HCT116 (cell line): ENCODE data around the gene CNTN4. TPM values are rescaled to one million over a fixed set of nuclear protein-coding genes. Genes with fewer than 3 reads are reported as not detected.

Source experiments
- ATAC-seq: fragments of 200-7000 bp; cut with Tn5 transposase; 2 replicates; pipeline ENCODE4 v1.9.1; 2020; ENCODE audit warnings: mild to moderate bottlenecking, moderate library complexity
- BruUV-seq: library from RNA; stranded (reverse); fragments of 400-500 nt; replicated peaks from 2 replicates; lab custom pipeline; 2021; lab: Mats Ljungman, UMichigan
- CTCF ChIA-PET: fragments of 300-600 bp; sonication (Branson Sonifier 250); formaldehyde crosslinking; loops from one replicate; lab custom pipeline; 2021; ENCODE audit warnings: antibody characterized with exemption; lab: Charles Lee
- POLR2A ChIA-PET: fragments of 300-600, 350-600 bp; sonication (Branson Sonifier 250); formaldehyde crosslinking; loops from one replicate; lab custom pipeline; 2021; ENCODE audit warnings: antibody characterized with exemption; lab: Charles Lee
- RAD21 ChIA-PET, 2 experiments: fragments of 300-600 bp; sonication (Branson Sonifier 250); formaldehyde crosslinking; loops; one replicate each; lab custom pipeline; 2023; ENCODE audit warnings: low total read pairs in 2 of 2; ENCODE audit not compliant: uncharacterized antibody in 2 of 2, unreplicated experiment in 2 of 2, low non-redundant PET in 1 of 2; lab: Charles Lee
- DNase-seq: peaks from one replicate; pipeline ENCODE4 v3.0.0-alpha.2; 2010; ENCODE audit warnings: low read depth, low spot score
- H2AFZ ChIP-seq: fragments of 200-600 bp; shearing (Covaris generic), sonication (generic); 2 replicates; pipeline ENCODE4 v1.6.1; 2017; ENCODE audit warnings: low read depth, mixed run types, mixed read lengths, antibody characterized with exemption, low read length; ENCODE audit not compliant: poor library complexity, severe bottlenecking
- H3K27ac ChIP-seq: 2 replicates; pipeline ENCODE4 v1.5.1; 2012; ENCODE audit warnings: low read depth, low read length
- H3K27me3 ChIP-seq: fragments of 200-600 bp; sonication (generic); 2 replicates; pipeline ENCODE4 v1.6.1; 2016; ENCODE audit warnings: mixed run types, low read length, mixed read lengths; ENCODE audit not compliant: insufficient read depth
- H3K36me3 ChIP-seq, 2 experiments: fragments of 200-500 bp in 1 of 2; fragments of 200-600 bp in 1 of 2; sonication (Bioruptor generic) in 1 of 2; sonication (generic) in 1 of 2; 2 replicates each; pipeline versions ENCODE4 v1.5.1 to v1.6.1; 2014 to 2016; ENCODE audit warnings: low read length in 2 of 2, inconsistent platforms in 1 of 2, mixed read lengths in 1 of 2, mixed run types in 1 of 2; ENCODE audit not compliant: insufficient read depth in 2 of 2, control insufficient read depth in 1 of 2
- H3K4me1 ChIP-seq, 2 experiments: fragments of 200-600 bp in 1 of 2; sonication (generic) in 1 of 2; 2 replicates each; pipeline versions ENCODE4 v1.5.1 to v1.6.1; 2012 to 2017; ENCODE audit warnings: low read length in 2 of 2, inconsistent platforms in 1 of 2, mild to moderate bottlenecking in 1 of 2, mixed read lengths in 1 of 2, mixed run types in 1 of 2, moderate library complexity in 1 of 2; ENCODE audit not compliant: insufficient read depth in 2 of 2, control insufficient read depth in 1 of 2
- H3K4me2 ChIP-seq: fragments of 200-600 bp; sonication (generic); 2 replicates; pipeline ENCODE4 v1.6.1; 2017; ENCODE audit warnings: mixed run types, low read length, mixed read lengths
- H3K4me3 ChIP-seq, 2 experiments: fragments of 200-600 bp in 1 of 2; sonication (generic) in 1 of 2; replicated peaks in 1 of 2; 2 replicates each; pipeline ENCODE4 v1.5.1; 2011 to 2016; ENCODE audit warnings: low read length in 2 of 2, control low read depth in 1 of 2, low read depth in 1 of 2, mild to moderate bottlenecking in 1 of 2, mixed read lengths in 1 of 2, mixed run types in 1 of 2
- H3K79me2 ChIP-seq: fragments of 200-600 bp; sonication (generic); 2 replicates; pipeline ENCODE4 v1.6.1; 2017; ENCODE audit warnings: mild to moderate bottlenecking, mixed run types, low read length, moderate library complexity, mixed read lengths; ENCODE audit not compliant: insufficient read depth
- H3K9ac ChIP-seq: fragments of 200-600 bp; sonication (generic); 2 replicates; pipeline ENCODE4 v1.6.1; 2016; ENCODE audit warnings: low read length, mixed read lengths
- H3K9me2 ChIP-seq: fragments of 200-600 bp; sonication (generic), shearing (Covaris generic); 2 replicates; pipeline ENCODE4 v1.6.1; 2017; ENCODE audit warnings: mixed run types, mild to moderate bottlenecking, moderate library complexity; ENCODE audit not compliant: insufficient read depth
- H3K9me3 ChIP-seq, 2 experiments: fragments of 200-500 bp in 1 of 2; fragments of 200-600 bp in 1 of 2; sonication (Bioruptor generic) in 1 of 2; sonication (generic) in 1 of 2; 2 replicates each; pipeline ENCODE4 v1.6.1; 2014 to 2017; ENCODE audit warnings: low read length in 2 of 2, mixed read lengths in 2 of 2, inconsistent platforms in 1 of 2, low read depth in 1 of 2, mild to moderate bottlenecking in 1 of 2, mixed run types in 1 of 2, moderate library complexity in 1 of 2; ENCODE audit not compliant: control insufficient read depth in 1 of 2, insufficient read depth in 1 of 2
- H4K20me1 ChIP-seq: fragments of 200-600 bp; sonication (generic), shearing (Covaris generic); 2 replicates; pipeline ENCODE4 v1.6.1; 2017; ENCODE audit warnings: mixed run types, mild to moderate bottlenecking, moderate library complexity; ENCODE audit not compliant: insufficient read depth
- ATF3 ChIP-seq: IDR thresholded peaks from 2 replicates; pipeline ENCODE4 v1.6.1; 2012
- CBX3 ChIP-seq: IDR thresholded peaks from 2 replicates; pipeline ENCODE4 v1.6.1; 2012; ENCODE audit warnings: low read depth
- ELF1 ChIP-seq: IDR thresholded peaks from 2 replicates; pipeline ENCODE4 v1.6.1; 2012; ENCODE audit warnings: low read depth, borderline replicate concordance
- FOSL1 ChIP-seq: IDR thresholded peaks from 2 replicates; pipeline ENCODE4 v1.6.1; 2012; ENCODE audit warnings: low read depth
- MAX ChIP-seq: IDR thresholded peaks from 2 replicates; pipeline ENCODE4 v1.6.1; 2012
- POLR2AphosphoS5 ChIP-seq: IDR thresholded peaks from 2 replicates; pipeline ENCODE4 v1.6.1; 2011; ENCODE audit warnings: mild to moderate bottlenecking, low read depth, low read length, moderate library complexity
- YY1 ChIP-seq: IDR thresholded peaks from 2 replicates; pipeline ENCODE4 v1.6.1; 2011; ENCODE audit warnings: low read length, low read depth, moderate library complexity, mild to moderate bottlenecking; ENCODE audit not compliant: insufficient replicate concordance; ENCODE audit errors: extremely low read depth
- intact Hi-C: fragments of 100-400 bp; cut with micrococcal nuclease; formaldehyde crosslinking; loops from 2 replicates; pipeline ENCODE4 v1.10.0; 2022
- total RNA-seq: library from RNA; stranded (reverse); gene quantifications from one replicate; pipeline ENCODE4 v1.2.1, GENCODE V29; 2021; ENCODE audit not compliant: unreplicated experiment

The CNTN4 gene
- total RNA-seq, 1 experiment from 2014 or later = not detected

GRCh38 chr3:2701471-2701870, 602.8 kb downstream of the CNTN4 start:
- ATAC-seq (no peak), DNase-seq (no peak)
- Histone ChIP-seq H3K4me3 (no peak overlapping the region), H3K9me2 (no peaks in the 10 kb centered on the region), H4K20me1 (no peaks in the 10 kb centered on the region), H3K4me2 (no peak overlapping the region), H3K9ac (no peak overlapping the region), H3K36me3 (no peaks in the 10 kb centered on the region; a peak in 1 of 4 replicates), H3K9me3 (peaks cover 15 to 19% of the 10 kb centered on the region in 2 experiments; a peak in 2 of 4 replicates), H3K27me3 (no peaks in the 10 kb centered on the region), H3K4me1 (no peaks in the 10 kb centered on the region), H3K27ac (no peak overlapping the region), H2AFZ (no peak overlapping the region), H3K79me2 (no peaks in the 10 kb centered on the region)
- POLR2A ChIA-PET = no interaction called here
- no TSS peak for BruUV-seq
- CTCF ChIA-PET = no interaction called here
- RAD21 ChIA-PET = no interaction called here
- TF ChIP-seq FOSL1 (no peak), ELF1 (no peak), MAX (no peak), ATF3 (no peak)
- intact Hi-C loops = no loop called here

- ATAC-seq = no peak
- RAD21 ChIA-PET = no interaction called here
These were observed 607.6 kb downstream of the CNTN4 start for GRCh38 chr3:2706144-2706835.

More at GRCh38 chr3:2706144-2706835, 607.6 kb downstream of the CNTN4 start:
- Histone ChIP-seq H3K9ac (no peak overlapping the region), H3K9me2 (no peaks in the 10 kb centered on the region), H4K20me1 (no peaks in the 10 kb centered on the region), H3K4me1 (no peaks in the 10 kb centered on the region), H3K4me3 (no peak overlapping the region), H3K4me2 (no peak overlapping the region), H3K36me3 (no peaks in the 10 kb centered on the region; a peak in 1 of 4 replicates), H3K79me2 (no peaks in the 10 kb centered on the region), H3K27me3 (no peaks in the 10 kb centered on the region), H3K9me3 (peaks cover 5 to 15% of the 10 kb centered on the region in 2 experiments; a peak in 2 of 4 replicates), H3K27ac (no peak overlapping the region), H2AFZ (no peak overlapping the region)
- ChIA-PET CTCF (no interaction called here), POLR2A (no interaction called here)
- intact Hi-C loops = no loop called here
- no TSS peak for BruUV-seq
- DNase-seq = no peak
- TF ChIP-seq YY1 (no peak), CBX3 (no peak), POLR2AphosphoS5 (no peak)
